GM19193 (cell line): ENCODE results near the gene SKAP1.

Experiments
- POLR2A ChIP-seq: IDR thresholded peaks from 4 replicates; pipeline ENCODE4 v1.6.1; 2011; ENCODE audit not compliant: insufficient read depth, insufficient read length; ENCODE audit errors: extremely low read depth

The SKAP1 gene

GRCh38 chr17:48335858-48336500 is 94.0 kb downstream of the SKAP1 start:
- no peak for TF ChIP-seq POLR2A

- no peak for TF ChIP-seq POLR2A
These were observed 94.7 kb downstream of the SKAP1 start for GRCh38 chr17:48335146-48335784.

GRCh38 chr17:48333034-48333530 is 96.9 kb downstream of the SKAP1 start:
- TF ChIP-seq POLR2A, result no peak

GRCh38 chr17:48330887-48331286 is 99.1 kb downstream of the SKAP1 start:
- no peak for TF ChIP-seq POLR2A

- TF ChIP-seq POLR2A, result no peak
These were observed 99.6 kb downstream of the SKAP1 start for GRCh38 chr17:48330421-48330820.

- TF ChIP-seq POLR2A, result no peak
These were observed 101.6 kb downstream of the SKAP1 start for GRCh38 chr17:48328457-48328856.

- TF ChIP-seq POLR2A, result no peak
These were observed 103.7 kb downstream of the SKAP1 start for GRCh38 chr17:48326310-48326709.

GRCh38 chr17:48322060-48322459 is 108.0 kb downstream of the SKAP1 start:
- no peak for TF ChIP-seq POLR2A

GRCh38 chr17:48317732-48318131 is 112.3 kb downstream of the SKAP1 start:
- no peak for TF ChIP-seq POLR2A

- TF ChIP-seq POLR2A, result no peak
These were observed 115.3 kb downstream of the SKAP1 start for GRCh38 chr17:48314716-48315115.

- no peak for TF ChIP-seq POLR2A
These were observed 116.8 kb downstream of the SKAP1 start for GRCh38 chr17:48313096-48313755.

- no peak for TF ChIP-seq POLR2A
These were observed 118.7 kb downstream of the SKAP1 start for GRCh38 chr17:48311324-48311723.

- no peak for TF ChIP-seq POLR2A
These were observed 119.2 kb downstream of the SKAP1 start for GRCh38 chr17:48310748-48311213.

GRCh38 chr17:48308581-48308980 is 121.4 kb downstream of the SKAP1 start:
- no peak for TF ChIP-seq POLR2A

- no peak for TF ChIP-seq POLR2A
These were observed 122.1 kb downstream of the SKAP1 start for GRCh38 chr17:48307814-48308411.
